ENCODE data around the gene PCDHGA12. TPM values are rescaled to one million over a fixed set of nuclear protein-coding genes. Genes with fewer than 3 reads are reported as not detected.
"Not testable (repeated sequence)": the region's sequence is repeated elsewhere in the genome, so short reads cannot be mapped to it uniquely, and the experiment has no call there.

PCDHGA12 gene
- total and polyA plus RNA-seq, 5 donors from 2014 or later, result not detected

DNA sequence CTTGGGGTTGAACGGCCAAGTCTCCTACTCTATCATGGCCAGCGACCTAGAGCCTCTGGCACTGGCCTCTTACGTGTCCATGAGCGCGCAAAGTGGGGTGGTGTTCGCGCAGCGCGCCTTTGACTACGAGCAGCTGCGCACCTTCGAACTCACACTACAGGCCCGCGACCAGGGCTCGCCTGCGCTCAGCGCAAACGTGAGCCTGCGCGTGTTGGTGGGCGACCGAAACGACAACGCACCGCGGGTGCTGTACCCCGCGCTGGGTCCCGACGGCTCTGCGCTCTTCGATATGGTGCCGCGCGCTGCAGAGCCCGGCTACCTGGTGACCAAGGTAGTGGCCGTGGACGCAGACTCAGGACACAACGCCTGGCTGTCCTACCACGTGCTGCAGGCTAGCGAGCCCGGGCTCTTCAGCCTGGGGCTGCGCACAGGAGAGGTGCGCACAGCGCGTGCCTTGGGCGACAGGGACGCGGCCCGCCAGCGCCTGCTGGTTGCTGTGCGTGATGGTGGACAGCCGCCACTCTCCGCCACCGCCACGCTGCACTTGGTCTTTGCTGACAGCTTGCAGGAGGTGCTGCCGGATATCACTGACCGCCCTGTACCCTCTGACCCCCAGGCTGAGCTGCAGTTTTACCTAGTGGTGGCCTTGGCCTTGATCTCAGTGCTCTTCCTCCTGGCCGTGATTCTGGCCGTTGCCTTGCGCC, 30.6 kb upstream of the PCDHGA12 start:
- no peak for ATAC-seq (ENCODE audit: low read depth in 2 of 2)
- Mint-ChIP-seq H3K4me3 (no peak overlapping the region), H3K27me3 (peaks cover 51% of the 10 kb centered on the region), H3K9me3 (peaks cover 0 to 38% (median 10%) of the 10 kb centered on the region in 7 donors), H3K27ac (no peak overlapping the region), H3K4me1 (peaks cover 0 to 6% (median 0%) of the 10 kb centered on the region in 4 donors), H3K36me3 (peaks cover 3% of the 10 kb centered on the region)
- no peak overlapping the region for H3K27ac ChIP-seq (ENCODE audit: insufficient read depth, low read length, poor library complexity, severe bottlenecking)
- H3K27me3 ChIP-seq (ENCODE audit: control insufficient read depth, insufficient read depth, low read length), result peaks cover 21% of the 10 kb centered on the region
- H3K4me3 ChIP-seq (ENCODE audit: low read depth, low read length), result no peak overlapping the region
- DNase-seq, result no peak
- no peaks in the 10 kb centered on the region for H3K4me1 ChIP-seq (ENCODE audit: control insufficient read depth, insufficient read depth, low read length, poor library complexity, severe bottlenecking)
- H3K9me3 ChIP-seq (ENCODE audit: control insufficient read depth in 2 of 2, low read length in 2 of 2), result peaks cover 20 to 29% of the 10 kb centered on the region in 2 experiments
- no peaks in the 10 kb centered on the region for H3K36me3 ChIP-seq (ENCODE audit: control insufficient read depth, insufficient read depth, low read length)

DNA sequence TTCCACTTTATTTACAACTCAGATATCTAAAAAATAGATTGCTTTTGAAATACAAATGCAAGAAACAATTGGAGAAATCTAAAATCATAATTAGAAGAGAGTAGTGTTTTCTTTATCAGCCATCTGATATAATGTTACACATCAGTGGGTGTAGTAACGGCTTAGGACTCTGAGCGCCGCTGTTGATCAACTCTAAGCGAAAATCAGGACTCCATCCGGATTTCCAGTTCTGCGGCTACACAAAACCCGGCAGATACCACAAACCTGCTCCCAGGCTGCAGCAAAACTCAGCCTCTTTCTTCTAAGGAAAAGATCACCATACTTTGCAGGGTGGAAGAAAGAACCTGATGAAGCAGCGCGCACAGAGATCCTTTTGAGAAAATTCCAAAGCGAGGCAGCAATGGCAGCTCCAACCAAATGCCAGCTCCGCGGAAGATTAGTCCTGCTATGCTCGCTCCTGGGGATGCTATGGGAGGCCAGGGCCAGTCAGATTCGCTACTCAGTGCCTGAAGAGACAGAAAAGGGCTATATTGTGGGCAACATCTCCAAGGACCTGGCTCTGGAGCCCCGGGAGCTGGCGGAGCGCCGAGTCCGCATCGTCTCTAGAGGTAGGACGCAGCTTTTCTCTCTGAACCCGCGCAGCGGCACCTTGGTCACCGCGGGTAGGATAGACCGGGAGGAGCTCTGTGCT, 27.6 kb upstream of the PCDHGA12 start, which contains the start of gene PCDHGA9:
Gene PCDHGA9 (plus strand): TSS at position 226 of the 691 bp plus-strand sequence. CDS start 175 bp downstream, at position 401.
- H3K27ac ChIP-seq (ENCODE audit: insufficient read depth, low read length, poor library complexity, severe bottlenecking), result no peak within 1 kb of the TSS
- H3K27me3 ChIP-seq (ENCODE audit: control insufficient read depth, insufficient read depth, low read length), result peaks cover 38% of the 10 kb centered on the region
- H3K36me3 Mint-ChIP-seq, result peaks cover 8% of the 10 kb centered on the region
- H3K9me3 Mint-ChIP-seq, result peaks cover 0 to 29% (median 7%) of the 10 kb centered on the region in 7 donors
- peak within 1 kb of the TSS; percentile 27 to 52 (median 34) for H3K4me3 Mint-ChIP-seq
- peaks cover 60% of the 10 kb centered on the region for H3K27me3 Mint-ChIP-seq
- DNase-seq (no peak), ATAC-seq (ENCODE audit: low read depth in 2 of 2) (no peak)
- no peak within 1 kb of the TSS for H3K4me3 ChIP-seq (ENCODE audit: low read depth, low read length)
- no peaks in the 10 kb centered on the region for H3K36me3 ChIP-seq (ENCODE audit: control insufficient read depth, insufficient read depth, low read length)
- H3K4me1 ChIP-seq (ENCODE audit: control insufficient read depth, insufficient read depth, low read length, poor library complexity, severe bottlenecking), result no peaks in the 10 kb centered on the region
- peaks cover 0 to 6% (median 0%) of the 10 kb centered on the region in 4 donors for H3K4me1 Mint-ChIP-seq
- peaks cover 24 to 35% of the 10 kb centered on the region in 2 experiments for H3K9me3 ChIP-seq (ENCODE audit: control insufficient read depth in 2 of 2, low read length in 2 of 2)
- no peak within 1 kb of the TSS for H3K27ac Mint-ChIP-seq

DNA sequence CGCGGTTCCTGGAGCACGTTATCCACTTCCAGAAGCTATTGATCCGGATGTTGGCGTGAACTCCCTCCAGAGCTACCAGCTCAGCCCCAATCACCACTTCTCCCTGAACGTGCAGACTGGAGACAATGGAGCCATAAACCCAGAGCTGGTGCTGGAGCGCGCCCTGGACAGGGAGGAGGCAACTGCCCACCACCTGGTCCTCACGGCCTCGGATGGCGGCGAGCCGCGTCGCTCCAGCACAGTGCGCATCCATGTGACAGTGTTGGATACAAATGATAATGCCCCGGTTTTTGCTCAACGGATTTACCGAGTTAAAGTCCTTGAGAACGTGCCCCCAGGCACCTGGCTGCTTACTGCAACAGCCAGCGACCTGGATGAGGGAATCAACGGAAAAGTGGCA, 26.9 kb upstream of the PCDHGA12 start:
- H3K9me3 Mint-ChIP-seq, result peaks cover 0 to 34% (median 10%) of the 10 kb centered on the region in 7 donors
- peak overlapping the region in 1 of 4 donors; percentile 9 for H3K4me3 Mint-ChIP-seq
- peaks cover 0 to 8% (median 0%) of the 10 kb centered on the region in 4 donors for H3K4me1 Mint-ChIP-seq
- Histone ChIP-seq H3K27ac (ENCODE audit: insufficient read depth, low read length, poor library complexity, severe bottlenecking) (no peak overlapping the region), H3K36me3 (ENCODE audit: control insufficient read depth, insufficient read depth, low read length) (no peaks in the 10 kb centered on the region), H3K27me3 (ENCODE audit: control insufficient read depth, insufficient read depth, low read length) (peaks cover 38% of the 10 kb centered on the region), H3K4me3 (ENCODE audit: low read depth, low read length) (no peak overlapping the region), H3K4me1 (ENCODE audit: control insufficient read depth, insufficient read depth, low read length, poor library complexity, severe bottlenecking) (no peaks in the 10 kb centered on the region), H3K9me3 (ENCODE audit: control insufficient read depth in 2 of 2, low read length in 2 of 2) (peaks cover 24 to 42% of the 10 kb centered on the region in 2 experiments)
- H3K36me3 Mint-ChIP-seq, result peaks cover 8% of the 10 kb centered on the region
- no peak overlapping the region for H3K27ac Mint-ChIP-seq
- no peak for ATAC-seq (ENCODE audit: low read depth in 2 of 2)
- no peak for DNase-seq
- H3K27me3 Mint-ChIP-seq, result peaks cover 64% of the 10 kb centered on the region

DNA sequence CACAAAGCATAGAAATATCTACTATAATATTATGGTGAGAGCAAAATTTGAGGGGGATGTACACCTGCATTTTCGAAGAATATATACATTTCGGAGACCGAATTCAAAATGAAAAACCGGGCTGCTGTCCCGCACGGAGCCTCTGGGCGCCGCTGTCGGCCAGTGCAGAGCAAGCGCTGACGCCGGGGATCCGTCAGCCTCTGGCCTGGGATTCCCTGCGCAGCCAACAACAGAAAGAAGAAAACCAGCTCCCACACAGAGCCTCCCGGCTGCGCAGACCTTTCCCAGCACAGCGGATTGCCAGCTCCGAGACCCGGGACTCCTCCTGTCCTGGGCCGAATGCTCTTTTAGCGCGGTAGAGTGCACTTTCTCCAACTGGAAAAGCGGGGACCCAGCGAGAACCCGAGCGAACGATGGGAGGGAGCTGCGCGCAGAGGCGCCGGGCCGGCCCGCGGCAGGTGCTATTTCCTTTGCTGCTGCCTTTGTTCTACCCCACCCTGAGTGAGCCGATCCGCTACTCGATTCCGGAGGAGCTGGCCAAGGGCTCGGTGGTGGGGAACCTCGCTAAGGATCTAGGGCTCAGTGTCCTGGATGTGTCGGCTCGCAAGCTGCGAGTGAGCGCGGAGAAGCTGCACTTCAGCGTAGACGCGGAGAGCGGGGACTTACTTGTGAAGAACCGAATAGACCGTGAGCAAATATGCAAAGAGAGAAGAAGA, 22.4 kb upstream of the PCDHGA12 start, which contains the start of gene PCDHGB6:
Gene PCDHGB6 (plus strand): TSS at position 232 of the 716 bp plus-strand sequence. CDS start 182 bp downstream, at position 414.
- Mint-ChIP-seq H3K36me3 (peaks cover 12% of the 10 kb centered on the region), H3K27me3 (peaks cover 81% of the 10 kb centered on the region), H3K9me3 (peaks cover 0 to 40% (median 13%) of the 10 kb centered on the region in 7 donors), H3K4me3 (peak within 1 kb of the TSS in 3 of 4 donors; percentile 31 to 58 (median 50))
- peaks cover 21 to 39% of the 10 kb centered on the region in 2 experiments for H3K9me3 ChIP-seq (ENCODE audit: control insufficient read depth in 2 of 2, low read length in 2 of 2)
- not testable (repeated sequence) for H3K36me3 ChIP-seq (ENCODE audit: control insufficient read depth, insufficient read depth, low read length); H3K4me1 ChIP-seq (ENCODE audit: control insufficient read depth, insufficient read depth, low read length, poor library complexity, severe bottlenecking); H3K4me1 Mint-ChIP-seq; H3K4me3 ChIP-seq (ENCODE audit: low read depth, low read length); H3K27ac Mint-ChIP-seq; H3K27ac ChIP-seq (ENCODE audit: insufficient read depth, low read length, poor library complexity, severe bottlenecking)
- H3K27me3 ChIP-seq (ENCODE audit: control insufficient read depth, insufficient read depth, low read length), result peaks cover 39% of the 10 kb centered on the region
- DNase-seq (peak in 1 of 3 donors; percentile 32), ATAC-seq (ENCODE audit: low read depth in 2 of 2) (peak in 1 of 2 donors; percentile 24)

DNA sequence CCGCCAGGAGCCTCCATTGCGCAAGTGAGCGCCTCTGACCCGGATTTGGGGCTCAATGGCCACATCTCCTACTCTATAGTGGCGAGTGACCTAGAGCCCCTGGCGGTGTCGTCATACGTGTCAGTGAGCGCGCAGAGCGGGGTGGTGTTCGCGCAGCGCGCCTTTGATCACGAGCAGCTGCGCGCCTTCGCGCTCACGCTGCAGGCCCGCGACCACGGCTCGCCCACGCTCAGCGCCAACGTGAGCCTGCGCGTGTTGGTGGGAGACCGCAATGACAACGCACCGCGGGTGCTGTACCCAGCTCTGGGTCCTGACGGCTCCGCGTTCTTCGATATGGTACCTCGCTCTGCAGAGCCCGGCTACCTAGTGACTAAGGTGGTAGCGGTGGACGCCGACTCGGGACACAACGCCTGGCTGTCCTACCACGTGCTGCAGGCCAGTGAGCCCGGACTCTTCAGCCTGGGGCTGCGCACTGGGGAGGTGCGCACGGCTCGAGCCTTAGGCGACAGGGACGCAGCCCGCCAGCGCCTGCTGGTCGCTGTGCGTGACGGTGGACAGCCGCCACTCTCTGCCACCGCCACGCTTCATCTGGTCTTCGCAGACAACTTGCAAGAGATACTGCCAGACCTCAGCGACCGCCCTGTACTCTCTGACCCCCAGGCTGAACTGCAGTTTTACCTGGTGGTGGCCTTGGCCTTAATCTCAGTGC, 20.6 kb upstream of the PCDHGA12 start:
- peak overlapping the region in 1 of 4 donors; percentile 35 for H3K4me3 Mint-ChIP-seq
- H3K4me1 Mint-ChIP-seq, result peaks cover 0 to 21% (median 16%) of the 10 kb centered on the region in 4 donors
- DNase-seq, result no peak
- H3K27ac ChIP-seq (ENCODE audit: insufficient read depth, low read length, poor library complexity, severe bottlenecking), result no peak overlapping the region
- peaks cover 52% of the 10 kb centered on the region for H3K27me3 ChIP-seq (ENCODE audit: control insufficient read depth, insufficient read depth, low read length)
- H3K36me3 Mint-ChIP-seq, result peaks cover 17% of the 10 kb centered on the region
- H3K9me3 ChIP-seq (ENCODE audit: control insufficient read depth in 2 of 2, low read length in 2 of 2), result peaks cover 21 to 37% of the 10 kb centered on the region in 2 experiments
- no peaks in the 10 kb centered on the region for H3K36me3 ChIP-seq (ENCODE audit: control insufficient read depth, insufficient read depth, low read length)
- peaks cover 0 to 44% (median 13%) of the 10 kb centered on the region in 7 donors for H3K9me3 Mint-ChIP-seq
- H3K27me3 Mint-ChIP-seq, result peaks cover 83% of the 10 kb centered on the region
- peaks cover 12% of the 10 kb centered on the region for H3K4me1 ChIP-seq (ENCODE audit: control insufficient read depth, insufficient read depth, low read length, poor library complexity, severe bottlenecking)
- H3K27ac Mint-ChIP-seq, result no peak overlapping the region
- ATAC-seq (ENCODE audit: low read depth in 2 of 2), result no peak
- no peak overlapping the region for H3K4me3 ChIP-seq (ENCODE audit: low read depth, low read length)

DNA sequence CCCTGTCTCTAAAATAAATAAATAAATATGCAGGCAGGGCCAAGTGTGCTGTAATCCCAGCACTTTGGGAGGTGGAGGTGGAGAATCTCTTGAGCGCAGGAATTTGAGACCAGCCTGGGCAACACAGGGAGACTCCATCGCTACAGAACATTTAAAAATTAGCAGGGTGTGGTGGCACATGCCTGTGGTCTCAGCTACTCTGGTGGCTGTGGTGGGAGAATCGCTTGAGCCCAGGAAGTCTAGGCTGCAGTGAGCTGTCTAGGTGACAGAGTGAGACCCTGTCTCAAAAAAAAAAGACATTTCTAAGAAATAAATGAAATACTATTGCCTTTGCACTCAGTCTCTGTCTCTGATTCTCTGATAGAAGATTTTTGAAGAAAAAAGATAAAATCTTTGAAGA, 18.7 kb upstream of the PCDHGA12 start:
- no peak overlapping the region for H3K4me3 Mint-ChIP-seq
- peaks cover 12% of the 10 kb centered on the region for H3K4me1 ChIP-seq (ENCODE audit: control insufficient read depth, insufficient read depth, low read length, poor library complexity, severe bottlenecking)
- no peak overlapping the region for H3K4me3 ChIP-seq (ENCODE audit: low read depth, low read length)
- peaks cover 17% of the 10 kb centered on the region for H3K36me3 Mint-ChIP-seq
- H3K9me3 Mint-ChIP-seq, result peaks cover 0 to 44% (median 15%) of the 10 kb centered on the region in 7 donors
- H3K9me3 ChIP-seq (ENCODE audit: control insufficient read depth in 2 of 2, low read length in 2 of 2), result peaks cover 17 to 44% of the 10 kb centered on the region in 2 experiments
- peaks cover 0 to 21% (median 16%) of the 10 kb centered on the region in 4 donors for H3K4me1 Mint-ChIP-seq
- DNase-seq, result no peak
- no peaks in the 10 kb centered on the region for H3K36me3 ChIP-seq (ENCODE audit: control insufficient read depth, insufficient read depth, low read length)
- no peak overlapping the region for H3K27ac ChIP-seq (ENCODE audit: insufficient read depth, low read length, poor library complexity, severe bottlenecking)
- H3K27me3 ChIP-seq (ENCODE audit: control insufficient read depth, insufficient read depth, low read length), result peaks cover 53% of the 10 kb centered on the region
- no peak overlapping the region for H3K27ac Mint-ChIP-seq
- ATAC-seq (ENCODE audit: low read depth in 2 of 2), result no peak
- peaks cover 80% of the 10 kb centered on the region for H3K27me3 Mint-ChIP-seq

Data from CD4-positive, CD25-positive, alpha-beta regulatory T cell (primary cell).